HEK293 (cell line): ENCODE results near the gene VEZF1.

ENCODE experiments used
- KLF16 ChIP-seq: fragments of 450-650 bp; formaldehyde crosslinking; IDR thresholded peaks from 2 replicates; pipeline ENCODE4 v1.5.1; 2017; ENCODE audit warnings: missing biosample characterization, missing genetic modification characterization
- PRDM1 ChIP-seq: fragments of 450-650 bp; formaldehyde crosslinking; IDR thresholded peaks from 2 replicates; pipeline ENCODE4; 2016; ENCODE audit warnings: missing biosample characterization, missing genetic modification characterization
- TRIM28 ChIP-seq: IDR thresholded peaks from 2 replicates; pipeline ENCODE4 v1.6.1; 2011; ENCODE audit warnings: low read length, control low read depth, borderline replicate concordance
- ZNF514 ChIP-seq: fragments of 450-650 bp; formaldehyde crosslinking; IDR thresholded peaks from 2 replicates; pipeline ENCODE4 v1.5.1; 2016; ENCODE audit warnings: missing biosample characterization, missing genetic modification characterization
- ZNF830 ChIP-seq: fragments of 450-650 bp; IDR thresholded peaks from 2 replicates; pipeline ENCODE4 v1.5.0; 2018; ENCODE audit warnings: missing biosample characterization, missing genetic modification characterization, low read depth, mild to moderate bottlenecking, moderate library complexity
- TF ChIP-seq, protein P1 (sequence below): sonication (generic); formaldehyde crosslinking; IDR thresholded peaks from 2 replicates; pipeline ENCODE4 v1.8.1; 2022; ENCODE audit warnings: mild to moderate bottlenecking, moderate library complexity, missing genetic modification reagents
- TF ChIP-seq, protein P2 (sequence below): fragments of 450-650 bp; formaldehyde crosslinking; IDR thresholded peaks from 2 replicates; pipeline ENCODE4 v1.5.1; 2016; ENCODE audit warnings: missing biosample characterization, missing genetic modification characterization
- TF ChIP-seq, protein P3 (sequence below): fragments of 450-650 bp; formaldehyde crosslinking; IDR thresholded peaks from 2 replicates; pipeline ENCODE4 v1.5.1; 2016; ENCODE audit warnings: missing biosample characterization, missing genetic modification characterization

DNA sequence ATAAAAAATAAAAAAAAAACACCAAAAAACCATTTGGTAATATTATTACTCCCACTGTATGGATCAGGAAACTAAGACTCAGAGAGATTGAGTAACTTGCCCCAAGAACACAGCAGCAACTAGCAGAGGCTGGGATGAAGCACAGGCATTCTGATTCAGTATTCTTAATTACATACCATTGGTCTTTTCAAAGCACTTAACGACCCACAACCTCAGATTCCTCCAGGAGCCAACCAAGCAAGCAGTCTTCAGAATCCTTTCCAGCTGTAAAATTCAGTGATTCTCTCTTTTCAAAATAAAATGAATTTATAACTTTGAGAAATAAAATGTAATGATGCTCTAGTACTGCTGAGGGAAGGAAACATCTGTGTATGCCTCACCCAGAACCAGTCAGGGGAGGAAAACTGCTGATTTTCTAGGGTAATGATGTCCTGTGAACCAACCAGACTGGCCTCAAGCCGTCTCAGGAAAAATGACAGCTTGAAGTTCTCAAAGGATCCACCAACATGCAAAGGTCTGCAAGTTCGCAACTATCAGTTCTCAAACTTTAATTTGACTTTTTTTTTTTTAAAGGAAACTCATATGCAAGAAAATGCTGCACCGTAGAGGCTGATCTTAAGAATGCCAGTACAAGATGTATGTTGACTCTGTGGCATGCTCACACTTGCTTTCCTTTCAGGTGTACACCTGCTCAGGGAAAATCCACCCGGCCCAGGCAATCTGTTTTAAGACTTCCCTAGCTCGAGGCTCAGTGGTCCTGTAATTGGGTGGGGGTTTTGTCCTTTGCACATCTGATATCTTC, 41.9 kb downstream of the VEZF1 start:
- TF ChIP-seq ZNF830 (tag by site-specific recombination) (no peak), TRIM28 (no peak), ZNF514 (tag by site-specific recombination) (no peak), KLF16 (tag by site-specific recombination) (no peak), PRDM1 (tag by site-specific recombination) (no peak)
- TF ChIP-seq, protein P1, sequence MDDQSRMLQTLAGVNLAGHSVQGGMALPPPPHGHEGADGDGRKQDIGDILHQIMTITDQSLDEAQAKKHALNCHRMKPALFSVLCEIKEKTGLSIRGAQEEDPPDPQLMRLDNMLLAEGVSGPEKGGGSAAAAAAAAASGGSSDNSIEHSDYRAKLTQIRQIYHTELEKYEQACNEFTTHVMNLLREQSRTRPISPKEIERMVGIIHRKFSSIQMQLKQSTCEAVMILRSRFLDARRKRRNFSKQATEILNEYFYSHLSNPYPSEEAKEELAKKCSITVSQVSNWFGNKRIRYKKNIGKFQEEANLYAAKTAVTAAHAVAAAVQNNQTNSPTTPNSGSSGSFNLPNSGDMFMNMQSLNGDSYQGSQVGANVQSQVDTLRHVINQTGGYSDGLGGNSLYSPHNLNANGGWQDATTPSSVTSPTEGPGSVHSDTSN (CRISPR knock-in tag): no peak
- TF ChIP-seq, protein P2, sequence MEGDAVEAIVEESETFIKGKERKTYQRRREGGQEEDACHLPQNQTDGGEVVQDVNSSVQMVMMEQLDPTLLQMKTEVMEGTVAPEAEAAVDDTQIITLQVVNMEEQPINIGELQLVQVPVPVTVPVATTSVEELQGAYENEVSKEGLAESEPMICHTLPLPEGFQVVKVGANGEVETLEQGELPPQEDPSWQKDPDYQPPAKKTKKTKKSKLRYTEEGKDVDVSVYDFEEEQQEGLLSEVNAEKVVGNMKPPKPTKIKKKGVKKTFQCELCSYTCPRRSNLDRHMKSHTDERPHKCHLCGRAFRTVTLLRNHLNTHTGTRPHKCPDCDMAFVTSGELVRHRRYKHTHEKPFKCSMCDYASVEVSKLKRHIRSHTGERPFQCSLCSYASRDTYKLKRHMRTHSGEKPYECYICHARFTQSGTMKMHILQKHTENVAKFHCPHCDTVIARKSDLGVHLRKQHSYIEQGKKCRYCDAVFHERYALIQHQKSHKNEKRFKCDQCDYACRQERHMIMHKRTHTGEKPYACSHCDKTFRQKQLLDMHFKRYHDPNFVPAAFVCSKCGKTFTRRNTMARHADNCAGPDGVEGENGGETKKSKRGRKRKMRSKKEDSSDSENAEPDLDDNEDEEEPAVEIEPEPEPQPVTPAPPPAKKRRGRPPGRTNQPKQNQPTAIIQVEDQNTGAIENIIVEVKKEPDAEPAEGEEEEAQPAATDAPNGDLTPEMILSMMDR (tag by site-specific recombination): no peak
- TF ChIP-seq, protein P3, sequence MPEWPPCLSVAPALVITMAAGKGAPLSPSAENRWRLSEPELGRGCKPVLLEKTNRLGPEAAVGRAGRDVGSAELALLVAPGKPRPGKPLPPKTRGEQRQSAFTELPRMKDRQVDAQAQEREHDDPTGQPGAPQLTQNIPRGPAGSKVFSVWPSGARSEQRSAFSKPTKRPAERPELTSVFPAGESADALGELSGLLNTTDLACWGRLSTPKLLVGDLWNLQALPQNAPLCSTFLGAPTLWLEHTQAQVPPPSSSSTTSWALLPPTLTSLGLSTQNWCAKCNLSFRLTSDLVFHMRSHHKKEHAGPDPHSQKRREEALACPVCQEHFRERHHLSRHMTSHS (tag by site-specific recombination): no peak
